ENCODE data around the gene FBLN5.

DNA sequence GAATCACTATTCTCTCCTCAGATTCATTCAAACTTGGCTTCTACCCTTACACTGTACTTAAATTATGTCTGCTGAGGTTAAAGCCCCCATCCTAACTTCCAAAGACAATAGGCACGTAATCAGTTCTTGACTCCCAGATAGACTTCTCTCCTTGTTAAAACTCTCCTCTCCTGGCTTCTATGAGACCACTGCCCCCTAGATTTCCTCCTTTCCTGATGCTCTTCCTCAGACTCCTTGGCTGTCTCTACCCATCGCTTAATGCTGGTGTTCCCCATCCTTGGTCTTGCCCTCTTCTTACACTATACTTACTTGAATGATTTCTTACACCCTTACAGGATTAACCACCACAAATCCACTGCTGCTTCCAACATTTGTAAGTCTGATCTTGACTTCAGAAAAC is 112.9 kb downstream of the FBLN5 start:
- TF ChIP-seq CTCF (IDR thresholded peaks at IDR 0.05) (no peak), POLR2A (IDR thresholded peaks at IDR 0.05) (no peak), POLR2AphosphoS5 (IDR thresholded peaks at IDR 0.05) (no peak)

All from breast epithelium (tissue), 3 donors.